Suppressor macrophage treated with lipopolysaccharide for 1 hour (primary cell): Measurements from ENCODE around the gene SLC5A1.
"Not testable (repeated sequence)": the region's sequence is repeated elsewhere in the genome, so short reads cannot be mapped to it uniquely, and the experiment has no call there.

ENCODE experiments used
- DNase-seq, 3 donors: peaks; one replicate each; pipeline ENCODE4 v3.0.0-alpha.2; 2020 to 2022

SLC5A1 gene

GRCh38 chr22:32150647-32151046 lies 107.6 kb downstream of the SLC5A1 start:
- peak; percentile 47 to 87 (median 81) for DNase-seq

- peak; percentile 50 to 86 (median 59) for DNase-seq
Measured at GRCh38 chr22:32151641-32152040, 108.6 kb downstream of the SLC5A1 start.

- not testable (repeated sequence) for DNase-seq
Measured at GRCh38 chr22:32154727-32155126, 111.7 kb downstream of the SLC5A1 start.

- not testable (repeated sequence) for DNase-seq
Measured at GRCh38 chr22:32157632-32158031, 114.6 kb downstream of the SLC5A1 start.

GRCh38 chr22:32158712-32159533 lies 115.9 kb downstream of the SLC5A1 start, which contains the start of gene C22orf42:
Gene C22orf42, minus strand, starts transcription at chr22:32159303. Its CDS starts 88 bp downstream, at chr22:32159215.
- DNase-seq, result no peak

GRCh38 chr22:32160411-32160810 lies 117.3 kb downstream of the SLC5A1 start:
- not testable (repeated sequence) for DNase-seq
